PC-9 (cell line): Measurements from ENCODE around the gene EIF5B.

Experiments
- EZH2 ChIP-seq: fragments of 200-600 bp; sonication (generic); IDR thresholded peaks from 2 replicates; pipeline ENCODE4 v1.8.0; 2017; ENCODE audit warnings: antibody characterized with exemption, low read depth
- TF ChIP-seq, protein P1 (sequence below): fragments of 200-600 bp; sonication (generic); conservative IDR thresholded peaks from 2 replicates; pipeline ENCODE4 v1.6.1; 2017; ENCODE audit warnings: mixed run types, antibody characterized with exemption, mild to moderate bottlenecking, moderate library complexity

DNA sequence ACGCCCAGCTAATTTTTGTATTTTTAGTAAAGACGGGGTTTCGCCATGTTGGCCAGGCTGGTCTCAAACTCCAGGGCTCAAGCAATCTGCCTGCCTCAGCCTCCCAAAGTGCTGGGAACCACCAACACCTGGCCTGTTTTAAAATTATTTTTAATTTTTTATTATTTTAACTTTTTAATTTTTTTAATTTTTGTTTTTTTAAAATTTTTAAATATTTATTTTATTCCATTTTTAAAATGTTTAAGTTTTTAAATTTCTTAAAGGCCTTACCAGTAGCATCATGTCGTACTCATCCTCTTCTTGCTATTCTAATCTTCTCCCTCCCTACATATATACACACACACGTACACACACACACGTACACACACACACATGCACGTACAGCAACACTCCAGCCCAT is 37.6 kb upstream of the EIF5B start:
- TF ChIP-seq, protein P1, sequence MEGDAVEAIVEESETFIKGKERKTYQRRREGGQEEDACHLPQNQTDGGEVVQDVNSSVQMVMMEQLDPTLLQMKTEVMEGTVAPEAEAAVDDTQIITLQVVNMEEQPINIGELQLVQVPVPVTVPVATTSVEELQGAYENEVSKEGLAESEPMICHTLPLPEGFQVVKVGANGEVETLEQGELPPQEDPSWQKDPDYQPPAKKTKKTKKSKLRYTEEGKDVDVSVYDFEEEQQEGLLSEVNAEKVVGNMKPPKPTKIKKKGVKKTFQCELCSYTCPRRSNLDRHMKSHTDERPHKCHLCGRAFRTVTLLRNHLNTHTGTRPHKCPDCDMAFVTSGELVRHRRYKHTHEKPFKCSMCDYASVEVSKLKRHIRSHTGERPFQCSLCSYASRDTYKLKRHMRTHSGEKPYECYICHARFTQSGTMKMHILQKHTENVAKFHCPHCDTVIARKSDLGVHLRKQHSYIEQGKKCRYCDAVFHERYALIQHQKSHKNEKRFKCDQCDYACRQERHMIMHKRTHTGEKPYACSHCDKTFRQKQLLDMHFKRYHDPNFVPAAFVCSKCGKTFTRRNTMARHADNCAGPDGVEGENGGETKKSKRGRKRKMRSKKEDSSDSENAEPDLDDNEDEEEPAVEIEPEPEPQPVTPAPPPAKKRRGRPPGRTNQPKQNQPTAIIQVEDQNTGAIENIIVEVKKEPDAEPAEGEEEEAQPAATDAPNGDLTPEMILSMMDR = no peak
- TF ChIP-seq EZH2 = no peak
